Gastrocnemius medialis (tissue), 4 donors: ENCODE data around the gene PGAP3. TPM values are rescaled to one million over a fixed set of nuclear protein-coding genes. Genes with fewer than 3 reads are reported as not detected.

Experiments
- ATAC-seq, 2 donors: fragments of 150-250 bp; one replicate each; pipeline ENCODE4 v1.9.1; 2016
- DNase-seq, 2 donors: peaks; one replicate each; pipeline ENCODE4 v3.0.0-alpha.2; 2019
- H3K27ac ChIP-seq, 4 donors: fragments of 200-600 bp; sonication (generic); 1 replicate in 1 of 4; 2 replicates in 3 of 4; pipeline ENCODE4 v1.5.1; 2016 to 2018; ENCODE audit warnings: mild to moderate bottlenecking in 2 of 4, moderate library complexity in 1 of 4
- H3K27me3 ChIP-seq, 3 donors: fragments of 200-600 bp; sonication (generic) in 2 of 3; 1 replicate in 1 of 3; 2 replicates in 2 of 3; pipeline versions ENCODE4 v1.5.1 to v1.6.0; 2016 to 2019; ENCODE audit warnings: mild to moderate bottlenecking in 1 of 3, moderate library complexity in 1 of 3
- H3K36me3 ChIP-seq, 2 donors: fragments of 200-600 bp; sonication (generic) in 1 of 2; one replicate each; pipeline ENCODE4 v1.5.1; 2017 to 2018
- H3K4me1 ChIP-seq, 2 donors: fragments of 200-600 bp; sonication (generic) in 1 of 2; one replicate each; pipeline ENCODE4 v1.5.1; 2016 to 2017; ENCODE audit warnings: mild to moderate bottlenecking in 2 of 2
- H3K4me3 ChIP-seq, 4 donors: fragments of 200-600 bp; sonication (generic) in 3 of 4; 1 replicate in 1 of 4; 2 replicates in 3 of 4; pipeline ENCODE4 v1.5.1; 2016 to 2019; ENCODE audit warnings: mild to moderate bottlenecking in 2 of 4
- H3K9me3 ChIP-seq, 3 donors: fragments of 200-600 bp; sonication (generic) in 2 of 3; 1 replicate in 1 of 3; 2 replicates in 2 of 3; pipeline ENCODE4 v1.5.1; 2016 to 2019
- CTCF ChIP-seq, 5 experiments: fragments of 450-650 bp in 3 of 5; fragments of 200-600 bp in 2 of 5; sonication (generic) in 2 of 5; IDR thresholded peaks in 4 of 5; conservative IDR thresholded peaks in 1 of 5; 1 replicate in 4 of 5; 2 replicates in 1 of 5; pipeline ENCODE4 v1.5.1; 2016 to 2019; ENCODE audit warnings: antibody characterized with exemption in 5 of 5, mild to moderate bottlenecking in 3 of 5, moderate library complexity in 3 of 5
- POLR2A ChIP-seq, 2 donors: fragments of 450-650 bp; IDR thresholded peaks; one replicate each; pipeline ENCODE4 v1.6.1; 2017; ENCODE audit warnings: antibody characterized with exemption in 2 of 2, mild to moderate bottlenecking in 2 of 2, moderate library complexity in 2 of 2
- in situ Hi-C, 4 donors: fragments of 200-750 bp; cut with MboI; loops; one replicate each; pipeline versions ENCODE4 v1.15.0 to v1.8.0; 2017; ENCODE audit warnings: low sequenced_read_pairs in 4 of 4
- intact Hi-C: fragments of 100-400 bp; cut with DNase I; formaldehyde crosslinking; loops from one replicate; pipeline ENCODE4 v1.15.1; 2023; ENCODE audit warnings: low total_unique reads
- total RNA-seq, 4 donors: library from RNA; depleted of rRNA; stranded (reverse); fragments of >200 nt; gene quantifications; one replicate each; pipeline versions ENCODE4 v1.1.0 to v1.2.3, GENCODE V29; 2016

Gene PGAP3
- total RNA-seq, 4 donors from 2014 or later = 4.3 to 9.5 (median 6.1) TPM

- Histone ChIP-seq H3K27ac (peak overlapping the region in 3 of 4 donors; percentile 96 to 99 (median 97)), H3K4me1 (peaks cover 31 to 55% of the 10 kb centered on the region in 2 donors), H3K27me3 (no peaks in the 10 kb centered on the region), H3K4me3 (no peak overlapping the region), H3K9me3 (no peaks in the 10 kb centered on the region), H3K36me3 (no peaks in the 10 kb centered on the region)
- no peak for DNase-seq
- in situ Hi-C loops (loop anchor here in 1 of 4 donors (5.0 kb wide), 1 partner anchor 48 kb away; no protein-coding TSS in a partner anchor), intact Hi-C loops (loop anchor here (2.0 to 10.0 kb wide), 2 partner anchors 47 to 475 kb away; partner anchors contain the start of gene CACNB1)
- ATAC-seq = no peak
- TF ChIP-seq POLR2A (IDR thresholded peaks at IDR 0.05) (no peak), CTCF (IDR thresholded peaks at IDR 0.05 in 4 of 5, conservative IDR thresholded peaks at IDR 0.05 in 1 of 5) (no peak)
Measured at GRCh38 chr17:39669897-39670735, 17.7 kb downstream of the PGAP3 start.

DNA sequence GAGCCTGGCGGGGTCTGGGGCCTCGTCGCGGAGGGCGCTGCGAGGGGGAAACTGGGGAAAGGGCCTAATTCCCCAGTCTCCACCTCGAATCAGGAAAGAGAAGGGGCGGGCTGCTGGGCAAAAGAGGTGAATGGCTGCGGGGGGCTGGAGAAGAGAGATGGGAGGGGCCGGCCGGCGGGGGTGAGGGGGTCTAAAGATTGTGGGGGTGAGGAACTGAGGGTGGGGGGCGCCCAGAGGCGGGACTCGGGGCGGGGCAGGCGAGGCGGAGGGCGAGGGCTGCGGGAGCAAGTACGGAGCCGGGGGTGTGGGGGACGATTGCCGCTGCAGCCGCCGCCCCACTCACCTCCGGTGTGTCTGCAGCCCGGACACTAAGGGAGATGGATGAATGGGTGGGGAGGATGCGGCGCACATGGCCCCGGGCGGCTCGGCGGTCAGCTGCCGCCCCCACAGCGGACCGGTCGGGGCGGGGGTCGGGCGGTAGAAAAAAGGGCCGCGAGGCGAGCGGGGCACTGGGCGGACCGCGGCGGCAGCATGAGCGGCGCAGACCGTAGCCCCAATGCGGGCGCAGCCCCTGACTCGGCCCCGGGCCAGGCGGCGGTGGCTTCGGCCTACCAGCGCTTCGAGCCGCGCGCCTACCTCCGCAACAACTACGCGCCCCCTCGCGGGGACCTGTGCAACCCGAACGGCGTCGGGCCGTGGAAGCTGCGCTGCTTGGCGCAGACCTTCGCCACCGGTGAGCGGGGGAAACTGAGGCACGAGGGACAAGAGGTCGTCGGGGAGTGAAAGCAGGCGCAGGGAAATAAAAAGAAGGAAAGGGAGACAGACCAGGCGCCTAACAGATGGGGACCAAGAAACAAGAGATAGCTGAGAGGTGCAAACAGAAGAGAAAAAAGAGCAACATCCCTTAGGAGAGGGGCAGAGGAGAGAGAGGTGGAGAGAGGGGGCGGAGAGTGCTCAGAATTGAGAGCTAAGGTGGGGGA, 19.6 kb downstream of the PGAP3 start, which contains the start of gene PNMT:
Gene PNMT (plus strand): TSS at position 509 of the 980 bp plus-strand sequence. CDS start 23 bp downstream, at position 532.
- Histone ChIP-seq H3K36me3 (no peaks in the 10 kb centered on the region), H3K4me1 (peaks cover 48 to 66% of the 10 kb centered on the region in 2 donors), H3K27ac (peak within 1 kb of the TSS; percentile 96 to 99 (median 98)), H3K4me3 (peak within 1 kb of the TSS; percentile 52 to 62 (median 59)), H3K27me3 (no peaks in the 10 kb centered on the region), H3K9me3 (no peaks in the 10 kb centered on the region)
- DNase-seq (peak in 1 of 2 donors; percentile 75), ATAC-seq (no peak)
- TF ChIP-seq POLR2A (IDR thresholded peaks at IDR 0.05) (peak in 1 of 2 donors; percentile 32), CTCF (IDR thresholded peaks at IDR 0.05 in 4 of 5, conservative IDR thresholded peaks at IDR 0.05 in 1 of 5) (peak; percentile 65 to 80 (median 77))
- intact Hi-C loops = loop anchor here (10.0 kb wide), 1 partner anchor 473 kb away; the partner anchor contains the start of gene CACNB1
- in situ Hi-C loops = no loop called here

- no peaks in the 10 kb centered on the region for H3K9me3 ChIP-seq
- peaks cover 56 to 74% of the 10 kb centered on the region in 2 donors for H3K4me1 ChIP-seq
- no peaks in the 10 kb centered on the region for H3K36me3 ChIP-seq
- TF ChIP-seq CTCF (IDR thresholded peaks at IDR 0.05 in 4 of 5, conservative IDR thresholded peaks at IDR 0.05 in 1 of 5) = no peak
- peak in 1 of 2 donors; percentile 7 for TF ChIP-seq POLR2A (IDR thresholded peaks at IDR 0.05)
- in situ Hi-C loops = no loop called here
- no peak for ATAC-seq
- H3K27ac ChIP-seq = peak overlapping the region; percentile 96 to 99 (median 98)
- no peaks in the 10 kb centered on the region for H3K27me3 ChIP-seq
- intact Hi-C loops = loop anchor here (10.0 kb wide), 1 partner anchor 473 kb away; the partner anchor contains the start of gene CACNB1
- peak overlapping the region; percentile 52 to 62 (median 59) for H3K4me3 ChIP-seq
- DNase-seq = peak in 1 of 2 donors; percentile 58
Measured at GRCh38 chr17:39667262-39667944, 20.5 kb downstream of the PGAP3 start.
